Aortic smooth muscle cell (primary cell): ENCODE measurements around the gene AR. TPM values are rescaled to one million over a fixed set of nuclear protein-coding genes. Genes with fewer than 3 reads are reported as not detected.

Experiments used
- total RNA-seq: library from RNA; depleted of rRNA; stranded (reverse); fragments of >200 nt; gene quantifications from 2 replicates; pipeline ENCODE4 v1.2.3, GENCODE V29; 2014

Gene AR
- 5.7 and 10.4 TPM in 2 replicates for total RNA-seq

GRCh38 chrX:67543818-67544217, at the start of gene AR:
Gene AR, plus strand, starts transcription at chrX:67544021. Its CDS starts 1,126 bp downstream, at chrX:67545147.

